ENCODE results near the gene C1orf232. TPM values are rescaled to one million over a fixed set of nuclear protein-coding genes. Genes with fewer than 3 reads are reported as not detected.

The C1orf232 gene
- total RNA-seq, 1 experiment from 2014 or later, result not detected

DNA sequence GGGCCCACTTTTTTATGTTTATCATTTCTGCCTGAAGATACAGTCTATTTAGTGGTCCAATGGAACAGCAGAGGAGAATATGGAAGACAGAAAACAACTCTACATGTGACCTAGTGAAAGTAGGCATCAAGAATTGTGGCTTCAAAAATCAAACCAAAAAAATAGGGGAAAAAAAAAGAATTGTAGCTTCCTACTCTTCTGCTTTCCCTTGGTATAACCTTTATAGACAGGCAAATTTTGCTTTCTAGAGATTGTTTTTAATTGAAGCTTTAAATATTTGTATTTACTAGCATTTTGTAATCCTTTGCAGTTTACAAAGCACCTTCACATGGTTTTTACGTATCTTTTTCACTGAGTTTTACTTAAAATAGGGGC is 42.8 kb downstream of the C1orf232 start:
- no peak overlapping the region for H3K4ac ChIP-seq (ENCODE audit: low read depth, low read length)
- H3K27ac ChIP-seq (ENCODE audit: insufficient read length, low read depth, low read length), result no peak overlapping the region
- no peak overlapping the region for H2BK15ac ChIP-seq (ENCODE audit: low read depth, low read length)
- no peak overlapping the region for H2AFZ ChIP-seq (ENCODE audit: low read length)
- no peak overlapping the region for H3K18ac ChIP-seq (ENCODE audit: insufficient read length, low read depth, low read length)
- Mint-ChIP-seq H3K27me3 (ENCODE audit: low read depth) (no peaks in the 10 kb centered on the region), H3K27ac (peak overlapping the region in 1 of 3 experiments; percentile 67; a peak in 1 of 7 replicates), H3K4me3 (no peak overlapping the region), H3K9me3 (no peaks in the 10 kb centered on the region), H3K36me3 (ENCODE audit: insufficient read depth in 1 of 3, low read depth in 3 of 3) (peaks cover 0 to 7% (median 0%) of the 10 kb centered on the region in 3 experiments; a peak in 3 of 7 replicates), H3K4me1 (peaks cover 4 to 10% of the 10 kb centered on the region in 2 experiments; a peak in 3 of 4 replicates)
- H2BK12ac ChIP-seq (ENCODE audit: insufficient read length, low read depth, low read length), result no peak overlapping the region
- no peaks in the 10 kb centered on the region for H4K20me1 ChIP-seq (ENCODE audit: control insufficient read depth, insufficient read depth, insufficient read length)
- no peak overlapping the region for H3K23ac ChIP-seq (ENCODE audit: insufficient read length, low read depth, low read length)
- no peaks in the 10 kb centered on the region for H3K79me2 ChIP-seq (ENCODE audit: insufficient read depth, low read length)
- TF ChIP-seq, protein P1, sequence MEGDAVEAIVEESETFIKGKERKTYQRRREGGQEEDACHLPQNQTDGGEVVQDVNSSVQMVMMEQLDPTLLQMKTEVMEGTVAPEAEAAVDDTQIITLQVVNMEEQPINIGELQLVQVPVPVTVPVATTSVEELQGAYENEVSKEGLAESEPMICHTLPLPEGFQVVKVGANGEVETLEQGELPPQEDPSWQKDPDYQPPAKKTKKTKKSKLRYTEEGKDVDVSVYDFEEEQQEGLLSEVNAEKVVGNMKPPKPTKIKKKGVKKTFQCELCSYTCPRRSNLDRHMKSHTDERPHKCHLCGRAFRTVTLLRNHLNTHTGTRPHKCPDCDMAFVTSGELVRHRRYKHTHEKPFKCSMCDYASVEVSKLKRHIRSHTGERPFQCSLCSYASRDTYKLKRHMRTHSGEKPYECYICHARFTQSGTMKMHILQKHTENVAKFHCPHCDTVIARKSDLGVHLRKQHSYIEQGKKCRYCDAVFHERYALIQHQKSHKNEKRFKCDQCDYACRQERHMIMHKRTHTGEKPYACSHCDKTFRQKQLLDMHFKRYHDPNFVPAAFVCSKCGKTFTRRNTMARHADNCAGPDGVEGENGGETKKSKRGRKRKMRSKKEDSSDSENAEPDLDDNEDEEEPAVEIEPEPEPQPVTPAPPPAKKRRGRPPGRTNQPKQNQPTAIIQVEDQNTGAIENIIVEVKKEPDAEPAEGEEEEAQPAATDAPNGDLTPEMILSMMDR (conservative IDR thresholded peaks at IDR 0.05), result no peak
- H3K9me3 ChIP-seq (ENCODE audit: control insufficient read depth, low read depth, low read length), result no peaks in the 10 kb centered on the region
- H2BK20ac ChIP-seq (ENCODE audit: low read depth, low read length, poor library complexity, severe bottlenecking), result no peak overlapping the region
- no peaks in the 10 kb centered on the region for H3K4me1 ChIP-seq (ENCODE audit: insufficient read depth, low read length)
- H2BK5ac ChIP-seq (ENCODE audit: insufficient read length, low read length), result no peak overlapping the region
- H3K27me3 ChIP-seq (ENCODE audit: insufficient read depth, low read length), result no peaks in the 10 kb centered on the region
- H3K14ac ChIP-seq (ENCODE audit: insufficient read depth, low read length), result no peak overlapping the region
- no peak overlapping the region for H4K91ac ChIP-seq (ENCODE audit: insufficient read length, low read depth, low read length)
- WGBS (ENCODE audit: extremely low coverage, insufficient read length, low lambda C conversion rate), result no CpG with 5 or more reads among the region's 1 CpG
- no peak for DNase-seq
- no peak overlapping the region for H3K56ac ChIP-seq (ENCODE audit: insufficient read length, low read depth, low read length)
- H3K23me2 ChIP-seq (ENCODE audit: insufficient read length, low read depth, low read length, poor library complexity, severe bottlenecking), result no peaks in the 10 kb centered on the region
- H4K8ac ChIP-seq (replicated peaks; ENCODE audit: insufficient read length, low read depth, low read length), result no peak overlapping the region
- no peak overlapping the region for H3T11ph ChIP-seq (ENCODE audit: low read length)
- H4K5ac ChIP-seq (ENCODE audit: insufficient read length, low read depth, low read length), result no peak overlapping the region
- H2AK5ac ChIP-seq (ENCODE audit: insufficient read length, low read length), result no peak overlapping the region
- no peak overlapping the region for H3K9ac ChIP-seq (ENCODE audit: extremely low read depth, insufficient read length, low read length)
- no peak overlapping the region for H2BK120ac ChIP-seq (ENCODE audit: low read depth, low read length, poor library complexity, severe bottlenecking)
- H3K4me2 ChIP-seq (ENCODE audit: insufficient read depth, insufficient read length, low read length), result no peak overlapping the region
- H3K79me1 ChIP-seq (ENCODE audit: insufficient read depth, low read depth, low read length, poor library complexity, severe bottlenecking), result no peaks in the 10 kb centered on the region

Measured in H9 (cell line).